ENCODE measurements around the gene MLF2. TPM values are rescaled to one million over a fixed set of nuclear protein-coding genes. Genes with fewer than 3 reads are reported as not detected.

Gene MLF2
- total and polyA plus RNA-seq, 10 of the 15 experiments (the other 5 are each of a cell fraction or from before 2014, with no cell fraction given), result 13.5 to 222 (median 130) TPM

- TF ChIP-seq, protein P1, sequence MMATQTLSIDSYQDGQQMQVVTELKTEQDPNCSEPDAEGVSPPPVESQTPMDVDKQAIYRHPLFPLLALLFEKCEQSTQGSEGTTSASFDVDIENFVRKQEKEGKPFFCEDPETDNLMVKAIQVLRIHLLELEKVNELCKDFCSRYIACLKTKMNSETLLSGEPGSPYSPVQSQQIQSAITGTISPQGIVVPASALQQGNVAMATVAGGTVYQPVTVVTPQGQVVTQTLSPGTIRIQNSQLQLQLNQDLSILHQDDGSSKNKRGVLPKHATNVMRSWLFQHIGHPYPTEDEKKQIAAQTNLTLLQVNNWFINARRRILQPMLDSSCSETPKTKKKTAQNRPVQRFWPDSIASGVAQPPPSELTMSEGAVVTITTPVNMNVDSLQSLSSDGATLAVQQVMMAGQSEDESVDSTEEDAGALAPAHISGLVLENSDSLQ (IDR thresholded peaks at IDR 0.05), result 0 out of 2 replicates have a peak, but pooled peaks have one; percentile 39
- TF ChIP-seq ASH2L (IDR thresholded peaks at IDR 0.05; ENCODE audit: borderline replicate concordance, low read depth) (no peak), CREB1 (IDR thresholded peaks at IDR 0.05; ENCODE audit: low read depth) (peak; percentile 67; the same call in 1 of the 2 replicates), TBL1XR1 (IDR thresholded peaks at IDR 0.05; ENCODE audit: low read depth, low read length) (0 out of 2 replicates have a peak, but pooled peaks have one; percentile 31), NFXL1 (IDR thresholded peaks at IDR 0.05; ENCODE audit: borderline replicate concordance) (no peak), CTCF (IDR thresholded peaks at IDR 0.05 in 2 of 3, conservative IDR thresholded peaks at IDR 0.05 in 1 of 3; ENCODE audit: control insufficient read depth in 2 of 3, extremely low read depth in 1 of 3, insufficient read depth in 1 of 3, low read depth in 3 of 3, low read length in 3 of 3) (peak; percentile 95 to 99 (median 96); a peak in 5 of 6 replicates), ZNF592 (IDR thresholded peaks at IDR 0.05) (peak; percentile 74; the same call in 1 of the 2 replicates), NBN (IDR thresholded peaks at IDR 0.05) (peak; percentile 98), MAX (IDR thresholded peaks at IDR 0.05; ENCODE audit: low read depth, low read length) (peak; percentile 59), SKIL (IDR thresholded peaks at IDR 0.05; ENCODE audit: low read depth, poor library complexity, severe bottlenecking) (no peak), ZNF24 (IDR thresholded peaks at IDR 0.05) (no peak), POLR2AphosphoS2 (IDR thresholded peaks at IDR 0.05; ENCODE audit: low read depth, low read length) (no peak), IRF5 (IDR thresholded peaks at IDR 0.05; ENCODE audit: borderline replicate concordance) (no peak), IKZF1 (conservative IDR thresholded peaks at IDR 0.05) (peak; percentile 90), RELA (IDR thresholded peaks at IDR 0.05; ENCODE audit: borderline replicate concordance, partially characterized antibody) (no peak), HDAC2 (IDR thresholded peaks at IDR 0.05) (no peak)
Observed at GRCh38 chr12:6778574-6779550, 25.9 kb upstream of the MLF2 start (continued).

Measured in GM12878 (cell line).